Measurements from ENCODE around the gene CORIN. TPM values are rescaled to one million over a fixed set of nuclear protein-coding genes. Genes with fewer than 3 reads are reported as not detected.

CORIN gene
- polyA plus RNA-seq, 3 donors: 0.01 TPM; not detected in 2

GRCh38 chr4:47566566-47566965 lies 271.3 kb downstream of the CORIN start:
- no peak for TF ChIP-seq CTCF (IDR thresholded peaks at IDR 0.05)
- Histone ChIP-seq H3K27ac (ENCODE audit: low read depth in 1 of 2, low read length in 2 of 2) (no peak overlapping the region), H3K9ac (ENCODE audit: insufficient read depth, low read length, poor library complexity, severe bottlenecking) (no peak overlapping the region), H3K79me2 (ENCODE audit: insufficient read depth, low read length) (no peaks in the 10 kb centered on the region), H3K9me3 (replicated peaks in 1 of 2; ENCODE audit: control insufficient read depth in 1 of 2, insufficient read depth in 1 of 2, low read length in 2 of 2) (no peaks in the 10 kb centered on the region), H4K20me1 (ENCODE audit: insufficient read depth, low read length) (no peaks in the 10 kb centered on the region), H3K4me1 (ENCODE audit: control insufficient read depth in 1 of 2, insufficient read depth in 2 of 2, low read length in 2 of 2) (no peaks in the 10 kb centered on the region), H3K27me3 (ENCODE audit: control insufficient read depth in 2 of 2, insufficient read depth in 2 of 2, low read length in 2 of 2) (no peaks in the 10 kb centered on the region), H3K36me3 (replicated peaks in 1 of 2; ENCODE audit: control insufficient read depth in 1 of 2, insufficient read depth in 2 of 2, low read length in 2 of 2) (peaks cover 37 to 91% of the 10 kb centered on the region in 2 donors), H3K4me2 (replicated peaks; ENCODE audit: extremely low read depth, low read length, poor library complexity, severe bottlenecking) (no peak overlapping the region), H2AFZ (ENCODE audit: insufficient read depth, low read depth, low read length, poor library complexity, severe bottlenecking) (no peak overlapping the region), H3K4me3 (replicated peaks in 1 of 3; ENCODE audit: low read depth in 2 of 3, low read length in 3 of 3) (no peak overlapping the region)
- Mint-ChIP-seq H3K36me3 (peaks cover 53 to 64% of the 10 kb centered on the region in 2 donors), H3K4me1 (peaks cover 5% of the 10 kb centered on the region), H3K27me3 (ENCODE audit: low read depth in 3 of 3) (no peaks in the 10 kb centered on the region), H3K4me3 (no peak overlapping the region), H3K27ac (no peak overlapping the region), H3K9me3 (peaks cover 0 to 2% (median 0%) of the 10 kb centered on the region in 7 donors)
- intact Hi-C loops (cut with micrococcal nuclease): no loop called here
- WGBS (ENCODE audit: insufficient coverage): 100% methylated on average over 1 of the region's 2 CpGs
- DNase-seq: no peak

GRCh38 chr4:47562297-47562696 lies 275.6 kb downstream of the CORIN start:
- Histone ChIP-seq H3K9ac (ENCODE audit: insufficient read depth, low read length, poor library complexity, severe bottlenecking) (no peak overlapping the region), H2AFZ (ENCODE audit: insufficient read depth, low read depth, low read length, poor library complexity, severe bottlenecking) (no peak overlapping the region), H3K36me3 (replicated peaks in 1 of 2; ENCODE audit: control insufficient read depth in 1 of 2, insufficient read depth in 2 of 2, low read length in 2 of 2) (peaks cover 37 to 92% of the 10 kb centered on the region in 2 donors), H3K27me3 (ENCODE audit: control insufficient read depth in 2 of 2, insufficient read depth in 2 of 2, low read length in 2 of 2) (no peaks in the 10 kb centered on the region), H3K4me1 (ENCODE audit: control insufficient read depth in 1 of 2, insufficient read depth in 2 of 2, low read length in 2 of 2) (no peaks in the 10 kb centered on the region), H3K79me2 (ENCODE audit: insufficient read depth, low read length) (no peaks in the 10 kb centered on the region), H3K27ac (ENCODE audit: low read depth in 1 of 2, low read length in 2 of 2) (no peak overlapping the region), H3K9me3 (replicated peaks in 1 of 2; ENCODE audit: control insufficient read depth in 1 of 2, insufficient read depth in 1 of 2, low read length in 2 of 2) (no peaks in the 10 kb centered on the region), H4K20me1 (ENCODE audit: insufficient read depth, low read length) (no peaks in the 10 kb centered on the region), H3K4me3 (replicated peaks in 1 of 3; ENCODE audit: low read depth in 2 of 3, low read length in 3 of 3) (no peak overlapping the region), H3K4me2 (replicated peaks; ENCODE audit: extremely low read depth, low read length, poor library complexity, severe bottlenecking) (no peak overlapping the region)
- Mint-ChIP-seq H3K4me1 (peaks cover 5% of the 10 kb centered on the region), H3K9me3 (peaks cover 0 to 2% (median 0%) of the 10 kb centered on the region in 7 donors), H3K27ac (no peak overlapping the region), H3K36me3 (peaks cover 57 to 62% of the 10 kb centered on the region in 2 donors), H3K4me3 (no peak overlapping the region), H3K27me3 (ENCODE audit: low read depth in 3 of 3) (no peaks in the 10 kb centered on the region)
- intact Hi-C loops (cut with micrococcal nuclease): no loop called here
- no peak for TF ChIP-seq CTCF (IDR thresholded peaks at IDR 0.05)
- no CpG with 5 or more reads among the region's 3 CpGs for WGBS (ENCODE audit: insufficient coverage)
- DNase-seq: no peak
